ENCODE measurements around the gene ALB.

The ALB gene

GRCh38 chr4:73396993-73397972 lies 6.8 kb upstream of the ALB start:
- TF ChIP-seq GATA1 (IDR thresholded peaks at IDR 0.05; ENCODE audit: low read depth, low read length) (no peak), POLR2A (IDR thresholded peaks at IDR 0.05; ENCODE audit: low read length) (no peak)
- DNase-seq, result no peak

GRCh38 chr4:73401412-73401811 lies 2.7 kb upstream of the ALB start:
- DNase-seq, result no peak
- no peak for TF ChIP-seq GATA1 (IDR thresholded peaks at IDR 0.05; ENCODE audit: low read depth, low read length)
- no peak for TF ChIP-seq POLR2A (IDR thresholded peaks at IDR 0.05; ENCODE audit: low read length)

- TF ChIP-seq GATA1 (IDR thresholded peaks at IDR 0.05; ENCODE audit: low read depth, low read length) (no peak), POLR2A (IDR thresholded peaks at IDR 0.05; ENCODE audit: low read length) (no peak)
Observed at GRCh38 chr4:73404457-73404856, 370 bp downstream of the ALB start.

GRCh38 chr4:73405138-73405537 lies 1.1 kb downstream of the ALB start:
- TF ChIP-seq POLR2A (IDR thresholded peaks at IDR 0.05; ENCODE audit: low read length), result no peak
- no peak for TF ChIP-seq GATA1 (IDR thresholded peaks at IDR 0.05; ENCODE audit: low read depth, low read length)
- DNase-seq, result no peak

More at GRCh38 chr4:73404457-73404856, 370 bp downstream of the ALB start:
- DNase-seq, result no peak

GRCh38 chr4:73406548-73406875 lies 2.4 kb downstream of the ALB start:
- no peak for DNase-seq
- no peak for TF ChIP-seq POLR2A (IDR thresholded peaks at IDR 0.05; ENCODE audit: low read length)
- no peak for TF ChIP-seq GATA1 (IDR thresholded peaks at IDR 0.05; ENCODE audit: low read depth, low read length)

- TF ChIP-seq GATA1 (IDR thresholded peaks at IDR 0.05; ENCODE audit: low read depth, low read length), result no peak
- no peak for TF ChIP-seq POLR2A (IDR thresholded peaks at IDR 0.05; ENCODE audit: low read length)
- no peak for DNase-seq
Observed at GRCh38 chr4:73407227-73407673, 3.2 kb downstream of the ALB start.

- TF ChIP-seq GATA1 (IDR thresholded peaks at IDR 0.05; ENCODE audit: low read depth, low read length) (no peak), POLR2A (IDR thresholded peaks at IDR 0.05; ENCODE audit: low read length) (no peak)
- no peak for DNase-seq
Observed at GRCh38 chr4:73408181-73408867, 4.2 kb downstream of the ALB start.

GRCh38 chr4:73409012-73409862 lies 5.2 kb downstream of the ALB start:
- DNase-seq, result no peak
- no peak for TF ChIP-seq GATA1 (IDR thresholded peaks at IDR 0.05; ENCODE audit: low read depth, low read length)
- TF ChIP-seq POLR2A (IDR thresholded peaks at IDR 0.05; ENCODE audit: low read length), result no peak

GRCh38 chr4:73409978-73410548 lies 6.0 kb downstream of the ALB start:
- TF ChIP-seq GATA1 (IDR thresholded peaks at IDR 0.05; ENCODE audit: low read depth, low read length), result no peak
- DNase-seq, result no peak

GRCh38 chr4:73410916-73411730 lies 7.0 kb downstream of the ALB start:
- TF ChIP-seq GATA1 (IDR thresholded peaks at IDR 0.05; ENCODE audit: low read depth, low read length) (no peak), POLR2A (IDR thresholded peaks at IDR 0.05; ENCODE audit: low read length) (no peak)
- no peak for DNase-seq

- TF ChIP-seq POLR2A (IDR thresholded peaks at IDR 0.05; ENCODE audit: low read length) (no peak), GATA1 (IDR thresholded peaks at IDR 0.05; ENCODE audit: low read depth, low read length) (no peak)
Observed at GRCh38 chr4:73411731-73412414, 7.8 kb downstream of the ALB start.

GRCh38 chr4:73413294-73413755 lies 9.2 kb downstream of the ALB start:
- TF ChIP-seq POLR2A (IDR thresholded peaks at IDR 0.05; ENCODE audit: low read length) (no peak), GATA1 (IDR thresholded peaks at IDR 0.05; ENCODE audit: low read depth, low read length) (no peak)
- DNase-seq, result no peak

More at GRCh38 chr4:73411731-73412414, 7.8 kb downstream of the ALB start:
- no peak for DNase-seq
